ENCODE measurements around the gene SP140. TPM values are rescaled to one million over a fixed set of nuclear protein-coding genes. Genes with fewer than 3 reads are reported as not detected.
"Not testable (repeated sequence)": the region's sequence is repeated elsewhere in the genome, so short reads cannot be mapped to it uniquely, and the experiment has no call there.

SP140 gene
- total and polyA plus RNA-seq, 10 of the 15 experiments (the other 5 are each of a cell fraction or from before 2014, with no cell fraction given) = 61.7 to 164 (median 90.7) TPM

DNA sequence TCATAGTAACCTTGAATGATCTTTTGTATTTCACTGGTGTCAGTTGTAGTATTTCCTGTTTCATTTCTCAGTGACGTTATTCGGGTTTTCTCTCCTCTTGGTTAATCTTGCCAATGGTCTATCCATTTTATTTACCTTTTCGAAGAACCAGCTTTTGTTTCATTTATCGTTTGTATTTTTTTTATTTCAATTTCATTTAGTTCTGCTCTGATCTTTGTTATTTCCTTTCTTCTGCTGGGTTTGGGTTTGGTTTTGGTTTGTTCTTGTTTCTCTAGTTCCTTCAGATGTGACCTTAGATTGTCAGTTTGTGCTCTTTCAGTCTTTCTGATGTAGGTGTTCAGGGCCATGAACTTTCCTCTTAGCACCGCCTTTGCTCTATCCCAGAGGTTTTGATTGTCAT is 36.7 kb downstream of the SP140 start (continued):
- TF ChIP-seq ZNF687 (IDR thresholded peaks at IDR 0.05) (0 out of 2 replicates have a peak, but pooled peaks have one; percentile 34), ETV6 (conservative IDR thresholded peaks at IDR 0.05 in 1 of 2, IDR thresholded peaks at IDR 0.05 in 1 of 2; ENCODE audit: borderline replicate concordance in 1 of 2, low read depth in 1 of 2) (peak in 1 of 2 experiments; percentile 29; a peak in 1 of 4 replicates)

- in situ Hi-C loops (cut with MboI); H4K20me1 ChIP-seq (ENCODE audit: control insufficient read depth, insufficient read depth); H3K27ac ChIP-seq (ENCODE audit: control insufficient read depth, insufficient read depth); FAIRE-seq; H3K27me3 ChIP-seq (replicated peaks in 1 of 2; ENCODE audit: control insufficient read depth in 2 of 2, insufficient read depth in 2 of 2, low read length in 1 of 2); H3K9ac ChIP-seq (ENCODE audit: control insufficient read depth, insufficient read depth, low read length); H3K4me2 ChIP-seq (ENCODE audit: control insufficient read depth, insufficient read depth); ATAC-seq; H2AFZ ChIP-seq (ENCODE audit: control insufficient read depth, low read depth, low read length); BruUV-seq (replicated peaks); DNase-seq (ENCODE audit: low read depth, low spot score); H3K79me2 ChIP-seq (ENCODE audit: control insufficient read depth, insufficient read depth, low read length); H3K4me3 ChIP-seq; H3K9me3 ChIP-seq (replicated peaks; ENCODE audit: control insufficient read depth, insufficient read depth, low read length); H3K36me3 ChIP-seq (ENCODE audit: control insufficient read depth in 2 of 2, insufficient read depth in 2 of 2, low read length in 1 of 2): not testable (repeated sequence)
- 81% methylated on average over 4 of the region's 4 CpGs for WGBS (ENCODE audit: insufficient coverage, insufficient replicate concordance, low lambda C conversion rate, missing lambda C conversion rate)
- SMC1A ChIA-PET (ENCODE audit: uncharacterized antibody, unreplicated experiment) = interaction anchor here (1.0 to 1.8 kb wide), 4 partner anchors 37 to 56 kb away, joined by 3 to 6 read pairs (median 3); partner anchors contain the start of genes SP110 and SP140
- CTCF ChIA-PET = interaction anchor here (1.6 kb wide), 1 partner anchor 9 kb away, joined by 4 read pairs; no protein-coding TSS in a partner anchor
- H3K4me1 ChIP-seq (ENCODE audit: control insufficient read depth, insufficient read depth, low read length) = peaks cover 28% of the 10 kb centered on the region
- RAD21 ChIA-PET (ENCODE audit: unreplicated experiment) = interaction anchor here (0.6 kb wide), 1 partner anchor 61 kb away, joined by 3 read pairs; no protein-coding TSS in a partner anchor
- POLR2A ChIA-PET = interaction anchor here (0.5 to 1.5 kb wide), 2 partner anchors 32 to 918 kb away, joined by 3 to 6 read pairs; no protein-coding TSS in a partner anchor
- intact Hi-C loops (cut with micrococcal nuclease; ENCODE audit: unreplicated experiment) = loop anchor here (5.0 kb wide), 2 partner anchors 152 to 347 kb away; partner anchors contain the start of gene SP100
Observed at GRCh38 chr2:230264945-230265344, 39.4 kb downstream of the SP140 start.

All from GM12878 (cell line).